Activated CD4-positive, alpha-beta T cell treated with anti-CD3 and anti-CD28 coated beads for 36 hours (primary cell): ENCODE results near the gene ZNF214. TPM values are rescaled to one million over a fixed set of nuclear protein-coding genes. Genes with fewer than 3 reads are reported as not detected.
"Not testable (repeated sequence)": the region's sequence is repeated elsewhere in the genome, so short reads cannot be mapped to it uniquely, and the experiment has no call there.

Experiments used
- ATAC-seq: fragments of 200-7000 bp; cut with Tn5 transposase; one replicate; pipeline ENCODE4 v1.10.0; 2021; ENCODE audit warnings: mild to moderate bottlenecking, moderate library complexity
- CTCF ChIA-PET: fragments of 350-600 bp; sonication (Branson Sonifier 250); formaldehyde crosslinking; loops from one replicate; lab custom pipeline; 2021; ENCODE audit warnings: antibody characterized with exemption; lab: Charles Lee
- POLR2A ChIA-PET: fragments of 350-600 bp; sonication (Branson Sonifier 250); formaldehyde crosslinking; loops from one replicate; lab custom pipeline; 2021; ENCODE audit warnings: antibody characterized with exemption, inconsistent platforms; lab: Charles Lee
- DNase-seq: peaks from one replicate; pipeline ENCODE4 v3.0.0-alpha.2; 2020
- H3K27ac Mint-ChIP-seq: one replicate; pipeline ENCODE4 v1.8.0; 2021; ENCODE audit warnings: mixed read lengths
- H3K27me3 Mint-ChIP-seq: one replicate; pipeline ENCODE4 v1.8.0; 2021; ENCODE audit warnings: mixed read lengths
- H3K36me3 Mint-ChIP-seq: one replicate; pipeline ENCODE4 v1.8.0; 2021; ENCODE audit warnings: low read depth, mixed read lengths
- H3K4me1 Mint-ChIP-seq: one replicate; pipeline ENCODE4 v1.8.0; 2021; ENCODE audit warnings: mixed read lengths
- H3K4me3 Mint-ChIP-seq: one replicate; pipeline ENCODE4 v1.8.0; 2021; ENCODE audit warnings: mild to moderate bottlenecking, moderate library complexity, mixed read lengths
- H3K9me3 Mint-ChIP-seq: one replicate; pipeline ENCODE4 v1.8.0; 2021; ENCODE audit warnings: low read depth, mixed read lengths
- intact Hi-C, 2 experiments: fragments of 100-400 bp; cut with DNase I in 1 of 2; cut with micrococcal nuclease in 1 of 2; formaldehyde crosslinking; loops; one replicate each; pipeline versions ENCODE4 v1.14.2 to v1.15.1; 2022 to 2024; cut with DNase I, micrococcal nuclease
- total RNA-seq, 2 experiments: library from RNA; stranded (reverse); gene quantifications; one replicate each; pipeline ENCODE4 v1.2.3, GENCODE V29; 2021

The ZNF214 gene
- total RNA-seq, 2 experiments from 2014 or later = not detected

- H3K9me3 Mint-ChIP-seq = no peaks in the 10 kb centered on the region
- CTCF ChIA-PET = no interaction called here
- intact Hi-C loops = no loop called here
- H3K4me1 Mint-ChIP-seq = no peaks in the 10 kb centered on the region
- POLR2A ChIA-PET = no interaction called here
- DNase-seq (no peak), ATAC-seq (no peak)
- H3K36me3 Mint-ChIP-seq = no peaks in the 10 kb centered on the region
- H3K27ac Mint-ChIP-seq = no peak overlapping the region
- H3K27me3 Mint-ChIP-seq = no peaks in the 10 kb centered on the region
- H3K4me3 Mint-ChIP-seq = no peak overlapping the region
These were observed 33.7 kb downstream of the ZNF214 start for GRCh38 chr11:6986487-6986886.

GRCh38 chr11:6979365-6979764, 40.8 kb downstream of the ZNF214 start:
- Mint-ChIP-seq H3K4me3 (no peak overlapping the region), H3K27me3 (no peaks in the 10 kb centered on the region), H3K27ac (no peak overlapping the region), H3K9me3 (no peaks in the 10 kb centered on the region), H3K36me3 (no peaks in the 10 kb centered on the region), H3K4me1 (no peaks in the 10 kb centered on the region)
- ChIA-PET CTCF (interaction anchor here (1.4 kb wide), 1 partner anchor 10 kb away, joined by 5 read pairs; no protein-coding TSS in a partner anchor), POLR2A (no interaction called here)
- DNase-seq = no peak
- no peak for ATAC-seq
- intact Hi-C loops = loop anchor here in 1 of 2 experiments (5.0 kb wide), 1 partner anchor 167 kb away; no protein-coding TSS in a partner anchor

GRCh38 chr11:6969854-6970253, 50.3 kb downstream of the ZNF214 start:
- H3K4me1 Mint-ChIP-seq, POLR2A ChIA-PET, H3K36me3 Mint-ChIP-seq, ATAC-seq, H3K4me3 Mint-ChIP-seq, H3K9me3 Mint-ChIP-seq, H3K27me3 Mint-ChIP-seq, DNase-seq, intact Hi-C loops, H3K27ac Mint-ChIP-seq, CTCF ChIA-PET: not testable (repeated sequence)

GRCh38 chr11:6968816-6969215, 51.3 kb downstream of the ZNF214 start:
- H3K27me3 Mint-ChIP-seq = peaks cover 2% of the 10 kb centered on the region
- intact Hi-C loops = no loop called here
- ATAC-seq (no peak), DNase-seq (no peak)
- peaks cover 8% of the 10 kb centered on the region for H3K9me3 Mint-ChIP-seq
- H3K27ac Mint-ChIP-seq = no peak overlapping the region
- ChIA-PET CTCF (interaction anchor here (0.7 to 1.0 kb wide), 3 partner anchors 11 to 106 kb away, joined by 3 to 5 read pairs (median 3); no protein-coding TSS in a partner anchor), POLR2A (no interaction called here)
- no peak overlapping the region for H3K4me3 Mint-ChIP-seq
- no peaks in the 10 kb centered on the region for H3K4me1 Mint-ChIP-seq
- no peaks in the 10 kb centered on the region for H3K36me3 Mint-ChIP-seq

- no peaks in the 10 kb centered on the region for H3K36me3 Mint-ChIP-seq
- ChIA-PET CTCF (no interaction called here), POLR2A (interaction anchor here (0.5 kb wide), 1 partner anchor 29 kb away, joined by 6 read pairs; no protein-coding TSS in a partner anchor)
- no peak overlapping the region for H3K27ac Mint-ChIP-seq
- no peaks in the 10 kb centered on the region for H3K27me3 Mint-ChIP-seq
- ATAC-seq (no peak), DNase-seq (no peak)
- no peaks in the 10 kb centered on the region for H3K4me1 Mint-ChIP-seq
- peaks cover 4% of the 10 kb centered on the region for H3K9me3 Mint-ChIP-seq
- H3K4me3 Mint-ChIP-seq = no peak overlapping the region
- intact Hi-C loops = no loop called here
These were observed 57.5 kb downstream of the ZNF214 start for GRCh38 chr11:6962673-6963072.

- no peak overlapping the region for H3K4me3 Mint-ChIP-seq
- H3K9me3 Mint-ChIP-seq = peaks cover 2% of the 10 kb centered on the region
- DNase-seq = no peak
- H3K4me1 Mint-ChIP-seq = no peaks in the 10 kb centered on the region
- H3K27ac Mint-ChIP-seq = no peak overlapping the region
- ChIA-PET CTCF (interaction anchor here (0.7 kb wide), 1 partner anchor 204 kb away, joined by 4 read pairs; no protein-coding TSS in a partner anchor), POLR2A (interaction anchor here (0.5 kb wide), 1 partner anchor 29 kb away, joined by 6 read pairs; no protein-coding TSS in a partner anchor)
- no peak for ATAC-seq
- H3K36me3 Mint-ChIP-seq = no peaks in the 10 kb centered on the region
- intact Hi-C loops = no loop called here
- H3K27me3 Mint-ChIP-seq = no peaks in the 10 kb centered on the region
These were observed 58.0 kb downstream of the ZNF214 start for GRCh38 chr11:6962141-6962540.

- ATAC-seq, H3K27me3 Mint-ChIP-seq, CTCF ChIA-PET, DNase-seq, H3K4me3 Mint-ChIP-seq, H3K27ac Mint-ChIP-seq, intact Hi-C loops, H3K36me3 Mint-ChIP-seq, H3K4me1 Mint-ChIP-seq, H3K9me3 Mint-ChIP-seq, POLR2A ChIA-PET: not testable (repeated sequence)
These were observed 65.9 kb downstream of the ZNF214 start for GRCh38 chr11:6954248-6954647.

Other genes starting within 250 kb of the ZNF214 start
- under 1 TPM; 0.14 to 0.26 TPM for gene OR2AG2, start 248.4 kb downstream of the ZNF214 start, total RNA-seq
- not detected for gene OR2AG1, start 237.3 kb downstream of the ZNF214 start, total RNA-seq
- under 1 TPM; 0.14 to 0.25 TPM for gene OR6A2, start 220.7 kb downstream of the ZNF214 start, total RNA-seq
- gene OR10A5, start 174.7 kb downstream of the ZNF214 start, total RNA-seq = not detected
- not detected for gene OR10A2, start 157.3 kb downstream of the ZNF214 start, total RNA-seq
- gene OR10A4, start 143.7 kb downstream of the ZNF214 start, total RNA-seq = not detected
- under 1 TPM; 0.32 to 0.44 TPM for gene OR2D2, start 127.8 kb downstream of the ZNF214 start, total RNA-seq
- gene OR2D3, start 99.3 kb downstream of the ZNF214 start, total RNA-seq = not detected
- gene ZNF215, start 93.9 kb downstream of the ZNF214 start, total RNA-seq = 1 to 10 TPM; 3.6 TPM
- gene NLRP14, start 133 bp upstream of the ZNF214 start, total RNA-seq = under 1 TPM; 0.11 to 0.21 TPM
- not detected for gene RBMXL2, start 68.7 kb upstream of the ZNF214 start, total RNA-seq
- not detected for gene SYT9, start 231.6 kb upstream of the ZNF214 start, total RNA-seq